DND-41 (cell line): ENCODE data around the gene DDX23.

Source experiments
- EZH2 ChIP-seq: IDR thresholded peaks from 3 replicates; pipeline ENCODE4 v1.6.1; 2012; ENCODE audit warnings: borderline replicate concordance, low read depth, mild to moderate bottlenecking, moderate library complexity, low read length, inconsistent platforms; ENCODE audit not compliant: severe bottlenecking
- TF ChIP-seq, protein P1 (sequence below): IDR thresholded peaks from 2 replicates; pipeline ENCODE4 v1.5.1; 2012; ENCODE audit warnings: borderline replicate concordance, low read length, moderate library complexity, mild to moderate bottlenecking; ENCODE audit not compliant: poor library complexity, severe bottlenecking; ENCODE audit errors: extremely low read depth

DNA sequence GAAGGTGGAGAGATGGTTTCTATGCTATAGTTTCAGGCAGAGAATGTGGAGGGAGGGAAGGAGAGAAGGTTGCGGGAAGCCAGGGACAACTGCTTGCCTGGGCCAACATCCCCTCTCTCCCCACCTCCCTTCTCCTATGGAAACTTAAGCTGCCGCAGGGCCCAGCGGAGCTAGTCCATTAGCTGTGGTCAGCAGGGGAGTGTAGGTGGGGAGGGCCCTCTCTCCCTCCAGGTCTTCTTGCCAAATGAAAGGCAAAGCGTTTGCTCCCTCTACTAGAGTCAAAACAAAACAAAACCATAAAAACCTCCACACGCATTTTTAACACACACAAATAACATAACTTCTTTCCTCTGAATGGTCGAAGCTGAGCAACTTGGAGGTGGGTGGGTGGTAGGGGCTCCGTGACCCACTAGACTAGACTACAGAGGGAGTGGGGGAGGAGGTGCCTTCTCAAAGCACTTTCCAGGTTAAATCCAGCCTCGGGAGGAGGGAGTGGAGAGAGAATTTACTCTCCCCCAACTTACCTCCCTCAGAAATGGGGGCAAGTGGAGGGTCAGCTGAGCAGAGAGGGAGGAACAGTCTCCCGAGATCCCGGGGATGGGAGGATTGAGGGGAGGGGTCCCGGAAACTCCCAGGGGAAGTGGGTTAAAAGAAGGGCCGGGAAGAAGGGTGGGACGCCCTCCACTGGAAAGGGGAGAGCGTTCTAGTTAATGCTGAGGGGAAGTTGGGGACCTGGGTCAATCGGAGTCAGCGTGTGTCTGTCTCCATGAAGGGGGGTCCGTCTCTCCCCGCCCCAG lies 38.3 kb downstream of the DDX23 start:
- TF ChIP-seq, protein P1, sequence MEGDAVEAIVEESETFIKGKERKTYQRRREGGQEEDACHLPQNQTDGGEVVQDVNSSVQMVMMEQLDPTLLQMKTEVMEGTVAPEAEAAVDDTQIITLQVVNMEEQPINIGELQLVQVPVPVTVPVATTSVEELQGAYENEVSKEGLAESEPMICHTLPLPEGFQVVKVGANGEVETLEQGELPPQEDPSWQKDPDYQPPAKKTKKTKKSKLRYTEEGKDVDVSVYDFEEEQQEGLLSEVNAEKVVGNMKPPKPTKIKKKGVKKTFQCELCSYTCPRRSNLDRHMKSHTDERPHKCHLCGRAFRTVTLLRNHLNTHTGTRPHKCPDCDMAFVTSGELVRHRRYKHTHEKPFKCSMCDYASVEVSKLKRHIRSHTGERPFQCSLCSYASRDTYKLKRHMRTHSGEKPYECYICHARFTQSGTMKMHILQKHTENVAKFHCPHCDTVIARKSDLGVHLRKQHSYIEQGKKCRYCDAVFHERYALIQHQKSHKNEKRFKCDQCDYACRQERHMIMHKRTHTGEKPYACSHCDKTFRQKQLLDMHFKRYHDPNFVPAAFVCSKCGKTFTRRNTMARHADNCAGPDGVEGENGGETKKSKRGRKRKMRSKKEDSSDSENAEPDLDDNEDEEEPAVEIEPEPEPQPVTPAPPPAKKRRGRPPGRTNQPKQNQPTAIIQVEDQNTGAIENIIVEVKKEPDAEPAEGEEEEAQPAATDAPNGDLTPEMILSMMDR = no peak
- TF ChIP-seq EZH2 = no peak
